ENCODE data around the gene CLEC18B.
"Not testable (repeated sequence)": the region's sequence is repeated elsewhere in the genome, so short reads cannot be mapped to it uniquely, and the experiment has no call there.

The CLEC18B gene

DNA sequence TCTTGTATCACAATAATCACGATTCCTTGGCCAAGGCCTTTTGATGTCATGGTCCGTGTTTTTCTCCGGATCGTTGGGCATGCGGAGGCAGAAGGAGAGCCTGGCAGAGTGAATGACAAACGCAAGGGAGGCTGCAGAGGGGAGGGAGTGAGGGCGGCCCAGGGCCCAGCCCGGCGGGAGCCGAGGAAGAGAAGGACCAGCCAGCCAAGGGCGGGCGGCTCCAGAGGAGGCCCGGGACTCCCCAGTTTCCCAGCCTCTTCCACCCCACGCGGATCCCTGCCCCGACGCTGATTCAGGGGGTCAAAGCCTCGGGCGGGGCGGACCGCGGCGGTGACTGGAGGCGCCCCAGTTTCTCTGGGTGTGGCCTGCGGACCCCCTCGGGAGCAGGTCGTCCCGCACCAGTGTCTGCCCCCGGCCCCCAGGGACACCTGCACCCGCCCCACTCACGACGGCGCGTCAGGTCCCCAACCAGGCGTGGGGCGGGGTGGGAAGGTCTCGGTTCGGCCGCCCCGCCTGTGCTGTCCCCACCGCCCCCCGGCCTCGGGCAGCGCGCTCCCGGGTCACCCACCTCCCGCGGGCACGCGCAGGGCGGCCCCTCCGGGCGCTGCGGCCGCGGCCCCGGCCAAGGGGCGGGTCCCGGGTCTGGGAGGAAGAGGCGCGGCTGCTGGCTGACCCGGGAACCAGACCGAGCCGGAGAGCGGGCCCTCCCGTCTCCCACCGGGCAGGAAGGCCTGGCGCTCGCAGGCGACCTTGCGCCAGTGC lies 14.5 kb downstream of the CLEC18B start:
- not testable (repeated sequence) for DNase-seq (ENCODE audit: low read depth)

DNA sequence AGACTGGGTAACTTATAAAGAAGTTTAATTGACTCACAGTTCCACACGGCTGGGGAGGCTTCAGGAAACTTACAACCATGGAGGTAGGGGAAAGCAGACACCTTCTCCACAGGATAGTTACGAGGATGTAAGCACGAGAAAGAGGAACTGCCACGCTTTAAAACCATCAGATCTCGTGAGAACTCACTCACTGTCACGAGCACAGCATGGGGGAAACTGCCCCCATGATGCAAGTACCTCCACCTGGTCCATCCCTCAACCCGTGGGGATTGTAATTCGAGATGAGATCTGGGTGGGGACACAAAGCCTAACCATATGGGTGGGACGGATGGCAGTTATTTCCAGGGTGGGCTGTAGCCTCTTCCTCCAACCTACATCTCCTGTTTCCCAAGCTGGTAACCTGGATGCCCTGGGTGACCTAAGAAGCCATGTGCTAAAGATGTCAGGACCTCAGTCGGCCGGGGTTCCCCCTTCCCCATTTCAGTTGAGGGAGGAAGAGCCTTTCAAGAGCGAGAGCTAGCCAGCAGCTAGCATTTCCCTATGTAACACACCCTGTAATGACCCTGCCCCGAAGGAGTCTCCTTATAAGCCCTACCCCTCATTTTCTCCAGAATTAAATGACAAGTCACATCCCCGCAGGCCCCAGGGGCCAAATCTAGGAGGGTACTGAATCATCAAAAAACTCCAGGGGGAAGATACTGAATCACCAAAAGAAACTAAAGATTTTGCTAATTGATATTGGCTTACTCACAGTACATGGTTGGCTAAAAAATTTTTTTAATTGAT lies 16.9 kb downstream of the CLEC18B start:
- not testable (repeated sequence) for DNase-seq (ENCODE audit: low read depth)

DNA sequence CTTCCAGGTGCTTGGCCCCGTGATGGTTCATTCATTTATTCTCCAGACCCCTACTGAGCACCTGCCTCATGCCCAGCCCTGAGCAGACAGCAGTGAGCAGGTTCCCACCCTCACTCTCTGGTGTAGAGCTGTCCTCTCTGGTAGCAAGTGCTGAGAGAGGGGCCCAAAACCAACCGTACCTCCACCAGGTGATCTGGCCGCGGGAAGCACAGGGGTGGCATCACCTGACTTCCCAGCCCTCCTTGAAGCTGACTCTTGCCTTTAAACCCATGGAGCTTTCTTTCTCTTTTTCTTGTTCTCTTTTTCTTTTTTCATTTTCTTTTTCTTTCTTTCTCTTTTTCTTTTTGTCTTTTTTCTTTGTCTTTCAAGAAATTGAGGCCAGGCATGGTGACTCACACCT lies 21.0 kb downstream of the CLEC18B start:
- DNase-seq (ENCODE audit: low read depth) = not testable (repeated sequence)

DNA sequence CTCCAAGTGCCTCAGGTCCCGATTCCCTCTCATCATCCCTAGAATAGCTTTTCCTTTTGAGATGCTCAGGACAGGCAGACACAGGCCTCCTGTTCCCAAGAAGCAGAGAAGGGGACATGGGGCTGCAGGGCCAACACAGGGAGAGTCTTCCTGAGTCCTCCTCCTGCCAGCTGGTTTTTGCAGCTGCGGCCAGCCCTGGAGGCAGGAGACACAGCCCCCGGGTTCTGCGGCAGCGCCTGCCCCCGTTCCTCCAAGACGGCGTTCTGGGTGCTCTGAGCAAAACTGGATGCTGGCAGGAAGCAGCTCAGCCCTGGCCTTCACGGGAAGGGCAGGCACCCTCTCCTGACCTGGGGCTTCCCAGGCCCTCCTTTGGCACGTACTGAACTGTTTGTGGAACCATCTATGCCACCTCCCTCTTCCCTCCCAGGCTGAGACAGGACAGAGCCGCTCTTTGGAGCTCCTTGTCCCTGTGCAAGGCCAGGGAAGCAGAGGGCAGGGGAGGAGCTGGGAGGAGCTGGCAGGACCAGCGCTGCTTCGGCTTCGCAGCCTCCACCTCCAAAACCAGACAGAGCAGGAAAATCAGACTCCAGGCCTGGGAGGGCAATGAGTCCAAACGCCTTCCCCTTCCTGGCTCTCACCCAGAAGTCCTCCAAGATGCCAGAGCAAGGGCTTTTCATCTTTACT lies 22.9 kb downstream of the CLEC18B start:
- not testable (repeated sequence) for DNase-seq (ENCODE audit: low read depth)

DNA sequence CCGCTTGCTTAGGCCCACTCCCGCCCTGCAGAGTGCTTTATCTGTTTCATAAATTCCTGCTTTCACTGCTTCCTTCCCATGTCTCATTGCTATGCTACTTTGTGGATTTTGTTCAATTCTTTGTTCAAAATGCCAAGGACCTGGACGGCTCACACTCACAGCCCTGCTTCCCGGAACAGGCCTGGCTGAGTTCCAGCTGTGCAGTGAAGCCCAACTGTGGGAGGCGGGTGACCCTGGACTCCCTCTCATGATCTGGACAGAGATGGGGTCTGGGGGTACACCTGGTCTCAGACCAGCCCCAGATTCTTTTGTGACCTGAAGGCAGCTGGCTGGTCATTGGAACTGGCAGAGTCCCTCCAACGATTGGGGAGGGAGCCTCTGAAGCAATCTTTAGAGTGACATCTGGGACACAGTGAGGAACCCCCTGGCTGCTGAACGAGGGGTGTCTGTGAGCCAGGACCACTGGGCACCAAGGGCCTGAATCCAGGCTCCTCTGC lies 24.7 kb downstream of the CLEC18B start:
- DNase-seq (ENCODE audit: low read depth) = not testable (repeated sequence)

DNA sequence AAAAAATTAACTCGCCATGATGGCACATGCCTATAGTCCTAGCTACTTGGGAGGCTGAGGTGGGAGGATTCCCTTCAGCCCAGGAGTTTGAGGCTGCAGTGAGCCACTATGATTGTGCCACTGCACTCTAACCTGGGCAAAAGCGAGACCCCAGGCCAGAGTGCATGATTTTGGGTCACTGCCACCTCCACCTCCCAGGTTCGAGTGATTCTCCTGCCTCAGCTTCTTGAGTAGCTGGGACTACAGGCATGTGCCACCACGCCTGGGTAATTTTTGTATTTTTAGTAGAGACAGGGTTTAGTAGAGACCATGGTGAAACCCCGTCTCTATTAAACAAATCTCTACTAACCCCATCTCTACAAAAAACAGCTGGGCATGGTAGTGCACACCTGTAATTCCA lies 26.7 kb downstream of the CLEC18B start:
- DNase-seq (ENCODE audit: low read depth) = not testable (repeated sequence)

DNA sequence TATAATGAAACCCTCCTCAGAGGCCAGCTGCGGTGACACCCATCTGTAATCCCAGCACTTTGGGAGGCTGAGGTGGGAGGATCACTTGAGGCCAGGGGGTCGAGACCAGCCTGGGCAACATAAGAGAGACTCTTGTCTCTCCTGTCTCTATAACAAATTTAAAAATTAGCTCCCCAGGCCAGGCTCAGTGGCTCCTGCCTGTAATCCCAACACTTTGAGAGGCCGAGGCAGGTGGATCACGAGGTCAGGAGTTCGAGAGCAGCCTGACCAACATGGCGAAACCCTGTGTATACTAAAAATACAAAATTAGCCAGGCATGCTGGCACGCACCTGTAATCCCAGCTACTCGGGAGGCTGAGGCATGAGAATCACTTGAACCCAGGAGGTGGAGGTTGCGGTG lies 27.1 kb downstream of the CLEC18B start:
- DNase-seq (ENCODE audit: low read depth) = not testable (repeated sequence)

DNA sequence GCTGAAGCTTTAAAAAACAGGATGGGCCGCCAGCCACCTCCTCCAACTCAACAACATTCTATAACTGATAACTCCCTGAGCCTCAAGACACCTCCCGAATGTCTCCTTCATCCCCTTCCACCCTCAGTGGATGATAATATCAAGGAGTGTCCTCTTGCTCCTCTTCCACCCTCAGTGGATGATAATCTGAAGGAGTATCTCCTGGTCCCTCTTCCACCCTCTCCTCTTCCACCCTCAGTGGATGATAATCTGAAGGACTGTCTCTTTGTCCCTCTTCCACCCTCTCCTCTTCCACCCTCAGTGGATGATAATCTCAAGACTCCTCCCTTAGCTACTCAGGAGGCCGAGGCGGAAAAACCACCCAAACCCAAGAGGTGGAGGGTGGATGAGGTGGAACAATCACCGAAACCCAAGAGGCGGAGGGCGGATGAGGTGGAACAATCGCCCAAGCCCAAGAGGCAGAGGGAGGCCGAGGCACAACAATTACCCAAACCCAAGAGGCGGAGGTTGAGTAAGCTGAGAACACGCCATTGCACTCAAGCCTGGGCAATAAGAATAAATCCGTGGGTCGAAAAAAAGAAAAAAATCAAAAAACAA lies 29.7 kb downstream of the CLEC18B start:
- DNase-seq (ENCODE audit: low read depth) = not testable (repeated sequence)

DNA sequence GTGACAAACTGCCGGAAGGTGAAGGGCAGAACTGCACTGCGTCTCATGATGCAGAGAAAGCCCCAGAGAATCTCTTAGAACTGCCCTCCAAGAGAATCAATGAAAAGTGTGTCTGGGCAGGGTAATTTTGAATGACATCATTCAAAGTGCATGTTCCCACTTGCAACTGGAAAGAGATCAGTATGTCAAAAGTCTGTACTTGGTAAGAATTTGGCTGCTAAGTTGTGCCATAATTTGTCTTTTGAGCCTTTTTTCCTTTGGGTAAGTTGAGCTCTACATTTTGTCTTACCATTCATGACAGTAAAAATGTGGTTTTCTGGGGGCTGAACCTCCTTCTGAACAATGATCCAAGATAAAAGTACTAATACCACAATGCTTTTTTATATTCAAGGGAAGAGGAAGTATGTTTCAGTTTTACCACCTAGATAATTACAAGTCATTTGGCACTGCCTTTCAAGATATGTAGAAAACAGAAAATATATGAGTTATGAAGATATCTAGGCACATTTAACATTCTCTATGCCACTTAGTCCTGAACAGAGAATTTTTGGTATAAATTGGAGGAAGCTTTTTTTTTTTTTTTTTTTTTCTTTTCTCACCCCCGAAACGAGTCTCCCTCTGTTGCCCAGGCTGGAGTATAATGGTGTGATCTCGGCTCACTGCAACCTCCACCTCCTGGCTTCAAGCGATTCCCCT lies 38.8 kb downstream of the CLEC18B start:
- DNase-seq (ENCODE audit: low read depth) = not testable (repeated sequence)

DNA sequence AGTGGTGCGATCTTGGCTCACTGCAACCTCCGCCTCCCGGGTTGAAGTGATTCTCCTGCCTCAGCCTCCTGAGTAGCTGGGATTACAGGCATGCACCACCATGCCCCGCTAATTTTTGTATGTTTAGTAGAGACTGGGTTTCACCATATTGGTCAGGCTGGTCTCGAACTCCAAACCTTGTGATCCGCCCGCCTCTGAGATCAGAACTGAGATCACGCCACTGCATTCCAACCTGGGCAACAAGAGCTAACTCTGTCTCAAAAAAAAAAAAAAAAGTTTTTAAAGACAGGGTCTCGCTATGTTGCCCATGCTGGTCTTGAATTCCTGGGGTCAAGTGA lies 47.5 kb downstream of the CLEC18B start:
- DNase-seq (ENCODE audit: low read depth) = not testable (repeated sequence)

DNA sequence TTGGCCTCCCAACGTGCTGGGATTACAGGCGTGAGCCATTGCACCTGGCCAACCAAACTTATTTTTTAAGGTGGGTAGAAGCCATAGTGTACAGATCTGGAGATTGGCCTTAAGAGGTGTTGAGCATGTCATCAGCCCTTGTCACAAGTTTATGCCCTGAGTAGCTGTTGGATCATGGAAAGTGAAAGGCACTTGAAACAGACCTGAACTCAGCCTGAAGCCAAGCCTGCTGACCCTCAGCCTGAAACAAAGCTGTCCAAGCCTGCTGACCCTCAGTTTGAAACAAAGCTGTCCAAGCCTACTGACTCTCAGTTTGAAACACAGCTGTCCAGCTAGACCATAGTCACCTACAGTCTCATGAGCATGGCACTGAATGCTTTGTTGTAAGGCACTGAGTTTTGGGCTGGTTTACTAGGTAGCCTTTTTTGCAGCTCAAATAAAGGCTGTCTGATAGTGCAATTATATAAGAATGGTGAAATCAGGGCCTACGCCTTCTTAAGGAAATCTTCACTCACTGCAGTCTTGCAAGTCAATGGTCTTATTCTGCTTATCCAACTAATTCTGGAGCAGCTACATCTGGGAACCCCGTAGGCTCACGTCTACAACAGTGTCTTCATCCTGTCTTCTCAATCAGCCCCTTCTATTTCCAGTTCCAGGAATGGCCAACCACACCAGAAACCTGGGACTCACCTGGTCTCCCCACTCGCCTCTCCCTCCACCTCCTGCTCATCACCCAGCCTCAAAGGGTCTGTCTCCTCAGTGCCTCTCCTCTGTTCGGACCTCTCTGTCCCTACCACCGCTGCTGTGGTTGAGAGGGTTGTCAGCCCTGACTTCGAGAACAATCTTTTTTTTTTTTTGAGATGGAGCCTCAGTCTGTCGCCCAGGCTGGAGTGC lies 48.1 kb downstream of the CLEC18B start:
- DNase-seq (ENCODE audit: low read depth) = no peak

DNA sequence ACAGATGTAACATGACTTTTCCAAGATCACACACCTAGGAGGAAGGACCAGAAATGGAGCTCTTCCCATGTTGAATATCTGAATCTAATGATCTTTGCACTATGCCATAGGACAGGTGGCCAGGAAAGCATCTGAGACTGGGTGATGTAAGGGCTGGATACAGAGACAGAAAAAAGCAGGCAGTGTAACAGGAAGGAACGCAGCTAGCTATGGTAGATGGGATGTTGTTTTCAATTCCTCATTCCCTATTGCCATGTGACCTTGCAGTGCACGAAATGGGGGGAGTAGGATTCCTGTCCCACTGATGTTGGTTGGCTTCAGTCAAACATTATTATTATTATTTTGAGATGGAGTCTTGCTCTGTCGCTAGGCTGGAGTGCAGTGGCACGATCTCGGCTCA lies 48.9 kb downstream of the CLEC18B start:
- DNase-seq (ENCODE audit: low read depth) = no peak

DNA sequence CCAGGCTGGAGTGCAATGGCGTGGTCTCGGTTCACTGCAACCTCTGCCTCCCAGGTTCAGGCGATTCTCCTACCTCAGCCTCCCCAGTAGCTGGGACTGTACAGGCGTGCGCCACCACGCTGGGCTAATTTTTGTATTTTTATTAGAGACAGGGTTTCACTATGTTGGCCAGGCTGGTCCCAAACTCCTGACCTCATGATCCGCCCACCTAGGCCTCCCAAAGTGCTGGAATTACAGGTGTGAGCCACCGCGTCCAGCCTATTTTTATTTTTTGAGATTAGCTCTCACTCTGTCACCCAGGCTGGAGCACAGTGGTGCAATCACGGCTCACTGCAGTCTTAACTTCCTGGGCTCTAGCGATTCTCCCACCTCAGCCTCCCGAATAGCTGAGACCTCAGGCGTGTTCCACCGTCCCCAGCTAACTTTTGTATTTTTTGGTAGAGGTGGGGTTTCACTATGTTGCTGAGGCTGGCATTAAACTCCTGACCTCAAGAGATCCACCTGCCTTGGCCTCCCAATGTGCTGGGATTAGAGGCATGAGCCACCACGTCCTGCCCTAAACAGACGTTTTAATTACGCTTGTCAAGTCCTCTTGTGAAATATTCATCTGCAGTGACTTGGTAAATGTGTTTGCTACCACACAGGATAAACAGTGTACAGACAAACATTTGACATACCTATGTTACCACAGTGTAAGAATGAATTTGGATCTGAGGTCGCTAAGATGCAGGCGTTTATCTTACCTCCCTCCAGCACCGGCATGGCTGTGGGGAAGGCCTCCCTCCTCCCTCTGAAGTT lies 50.7 kb downstream of the CLEC18B start:
- not testable (repeated sequence) for DNase-seq (ENCODE audit: low read depth)

DNA sequence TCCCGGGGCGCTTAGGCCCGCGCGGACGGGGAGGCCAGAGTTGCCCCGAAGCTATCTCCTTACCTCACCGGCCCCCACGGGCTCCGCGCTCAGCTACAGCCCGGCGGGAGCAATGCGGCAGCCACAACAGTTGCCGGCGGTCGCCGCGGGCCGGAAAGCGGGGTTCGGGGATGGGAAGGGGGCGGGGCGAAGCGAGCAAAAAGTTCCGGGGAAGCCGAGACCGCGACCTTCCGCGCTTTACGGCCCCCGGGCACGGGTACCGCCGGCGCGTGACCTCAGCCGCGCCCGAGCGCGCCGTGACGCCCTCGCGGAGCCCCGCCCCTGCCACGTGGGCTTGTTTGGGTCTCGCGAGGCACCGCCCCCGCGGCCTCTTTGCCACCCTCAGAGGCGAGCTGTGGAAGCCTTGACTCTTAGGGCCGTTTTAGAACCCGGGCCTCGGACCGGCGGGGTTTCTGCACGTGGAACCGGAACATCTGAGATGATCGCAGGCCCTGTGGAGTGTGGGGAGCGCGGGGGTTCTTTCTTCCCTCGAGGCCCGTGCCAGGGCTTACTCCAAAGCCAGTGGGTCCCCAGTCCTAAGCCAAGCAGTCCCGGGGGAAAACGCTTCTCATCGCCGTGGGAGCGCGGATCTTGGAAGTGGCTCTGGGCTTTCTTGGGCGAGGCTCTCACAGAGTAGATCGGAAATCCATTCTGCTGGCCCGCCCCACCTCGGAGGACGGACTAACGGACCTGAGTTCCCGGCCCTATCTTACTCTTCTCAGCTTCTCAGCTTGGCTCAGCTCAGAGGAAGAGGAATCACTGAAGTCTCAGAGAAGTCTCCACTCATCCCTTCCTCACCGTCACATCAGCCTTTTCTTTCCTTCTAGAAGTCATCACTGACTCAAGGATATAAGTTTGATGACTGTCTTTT lies 53.0 kb downstream of the CLEC18B start:
- peak; percentile 85 for DNase-seq (ENCODE audit: low read depth)

DNA sequence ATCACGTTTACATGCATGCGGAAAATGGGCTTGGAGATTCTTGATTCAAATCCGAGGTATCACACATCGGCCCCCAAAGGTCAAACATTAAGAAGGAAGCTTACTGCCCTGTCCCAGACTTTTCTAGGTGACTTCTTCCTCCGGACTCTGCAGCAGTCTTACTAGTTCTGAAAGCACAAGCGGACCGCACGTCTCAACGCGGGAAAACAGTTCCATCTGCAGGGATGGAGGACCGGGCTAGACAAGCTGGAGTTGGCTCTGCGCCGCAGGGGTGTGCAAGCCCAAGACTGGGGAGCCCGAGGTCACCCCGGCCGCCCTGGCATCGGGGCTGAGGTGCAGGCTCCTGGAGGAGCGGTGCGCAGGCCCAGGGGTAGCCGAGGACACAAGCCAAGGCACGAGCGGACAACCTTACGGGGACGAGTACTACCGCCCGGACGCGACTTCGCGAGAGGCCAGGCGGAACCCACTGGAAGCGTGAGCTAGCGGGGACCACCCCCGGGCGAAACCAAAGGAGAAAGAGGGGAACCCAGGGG lies 53.7 kb downstream of the CLEC18B start:
- not testable (repeated sequence) for DNase-seq (ENCODE audit: low read depth)

DNA sequence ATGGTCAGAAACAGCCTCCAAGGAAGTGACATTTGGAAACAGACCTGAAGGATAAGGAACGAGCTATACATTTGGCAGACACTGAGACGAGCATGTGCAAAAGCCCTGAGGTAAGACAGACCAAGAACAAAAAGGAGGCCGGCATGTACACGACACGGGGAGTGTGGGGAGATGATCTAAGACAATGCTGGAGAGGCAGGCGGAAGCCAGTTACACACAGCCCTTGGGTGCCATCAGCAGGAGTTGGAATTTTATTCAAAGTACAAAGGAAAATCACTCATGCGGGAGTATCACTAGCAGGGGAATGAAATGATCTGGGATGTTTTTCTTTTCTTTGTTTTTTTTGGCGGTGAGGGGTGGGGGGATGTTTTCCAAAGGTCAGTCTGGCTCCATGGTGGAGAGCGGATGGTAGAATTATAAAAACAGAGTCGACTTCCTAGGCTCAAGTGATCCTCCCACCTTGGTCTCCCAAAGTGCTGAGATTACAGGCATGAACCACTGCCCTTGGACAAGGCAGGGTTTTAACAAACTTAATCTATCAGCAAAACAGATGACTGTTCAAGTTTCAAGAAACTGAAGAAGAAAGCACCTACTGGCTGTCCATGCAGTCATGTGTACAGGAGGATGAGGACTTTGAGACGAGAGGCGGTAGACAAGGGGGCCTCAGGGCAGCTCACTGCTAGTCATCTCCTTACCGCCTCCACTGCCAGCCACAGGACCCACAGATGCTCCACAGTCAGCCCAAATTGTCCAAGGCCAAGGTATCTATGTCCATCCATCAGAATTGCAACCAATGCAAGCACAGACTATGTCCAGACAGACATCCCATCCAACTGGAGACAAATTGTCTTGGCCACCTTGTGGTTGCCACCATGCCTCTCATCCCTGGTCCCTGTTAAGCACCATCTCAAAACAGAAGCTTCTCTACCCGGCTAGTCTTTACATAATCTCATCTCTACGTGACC lies 59.4 kb downstream of the CLEC18B start:
- not testable (repeated sequence) for DNase-seq (ENCODE audit: low read depth)
